Measurements from ENCODE around the gene ADTRP.
"Not testable (repeated sequence)": the region's sequence is repeated elsewhere in the genome, so short reads cannot be mapped to it uniquely, and the experiment has no call there.

The ADTRP gene

DNA sequence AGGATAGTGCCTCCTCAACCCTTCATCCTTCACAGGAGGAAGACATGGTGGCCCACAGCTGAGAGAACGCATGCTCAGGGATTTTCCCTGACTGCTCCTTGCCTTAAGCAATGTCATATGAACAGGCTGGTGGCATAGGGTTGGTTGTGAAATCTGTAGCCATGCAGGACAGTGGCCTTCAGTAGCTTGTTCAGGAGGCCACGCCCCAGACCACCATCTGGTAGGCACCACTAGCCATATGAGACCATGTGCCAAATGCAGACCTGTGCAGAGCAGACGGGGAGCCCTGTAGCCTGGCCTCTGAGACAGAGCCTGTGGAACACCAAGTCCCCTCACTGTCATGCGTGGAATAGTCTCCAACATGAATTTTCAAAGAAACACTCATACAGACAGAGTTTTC is 76.5 kb downstream of the ADTRP start:
- DNase-seq (ENCODE audit: low read depth in 1 of 2, low spot score in 1 of 2), result no peak

DNA sequence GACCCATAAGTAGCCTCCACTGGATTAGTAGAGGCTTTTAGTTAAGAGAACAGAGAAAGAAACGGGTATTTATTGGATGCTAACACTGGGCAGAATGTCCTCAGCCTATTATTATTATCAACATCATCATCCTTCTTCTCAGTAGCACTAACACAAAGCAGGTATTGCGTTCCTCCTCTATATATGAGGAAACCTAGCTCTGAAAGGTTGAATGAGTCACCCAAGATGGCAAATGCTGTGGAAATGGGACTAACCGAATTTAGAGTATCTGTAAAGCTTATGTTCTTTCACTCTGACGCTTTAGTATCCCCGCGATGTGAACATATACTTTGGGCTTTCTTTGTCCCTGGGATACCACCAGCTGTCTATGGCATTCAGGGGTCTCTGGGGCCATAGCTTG is 77.0 kb downstream of the ADTRP start:
- no peak for DNase-seq (ENCODE audit: low read depth in 1 of 2, low spot score in 1 of 2)

DNA sequence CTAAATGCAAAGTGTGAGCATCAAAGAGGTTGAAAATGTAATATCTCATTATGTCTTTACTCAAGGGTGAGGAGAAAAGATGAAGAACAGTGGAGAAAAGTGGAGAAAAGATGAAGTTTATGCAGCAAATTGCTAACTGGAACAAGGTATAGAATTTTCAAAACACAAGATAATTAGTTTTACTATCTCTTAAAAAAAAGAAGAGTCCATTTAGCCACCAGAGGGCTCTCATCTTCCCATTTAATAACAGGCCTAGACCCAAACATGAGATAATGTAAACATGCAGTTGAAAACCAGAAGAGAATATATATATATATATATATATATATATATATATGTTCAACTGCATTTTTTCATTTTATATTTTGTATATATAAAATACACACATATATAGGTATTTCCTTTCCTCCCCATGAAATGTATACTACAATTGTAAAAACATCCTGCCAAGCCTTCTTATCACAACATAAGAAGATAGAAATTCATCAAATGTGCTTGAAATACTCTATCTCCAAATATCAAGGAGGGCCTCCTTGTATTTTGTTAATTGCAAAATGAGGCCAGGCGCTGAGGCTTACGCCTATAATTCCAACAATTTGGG is 78.4 kb downstream of the ADTRP start:
- no peak for DNase-seq (ENCODE audit: low read depth in 1 of 2, low spot score in 1 of 2)

DNA sequence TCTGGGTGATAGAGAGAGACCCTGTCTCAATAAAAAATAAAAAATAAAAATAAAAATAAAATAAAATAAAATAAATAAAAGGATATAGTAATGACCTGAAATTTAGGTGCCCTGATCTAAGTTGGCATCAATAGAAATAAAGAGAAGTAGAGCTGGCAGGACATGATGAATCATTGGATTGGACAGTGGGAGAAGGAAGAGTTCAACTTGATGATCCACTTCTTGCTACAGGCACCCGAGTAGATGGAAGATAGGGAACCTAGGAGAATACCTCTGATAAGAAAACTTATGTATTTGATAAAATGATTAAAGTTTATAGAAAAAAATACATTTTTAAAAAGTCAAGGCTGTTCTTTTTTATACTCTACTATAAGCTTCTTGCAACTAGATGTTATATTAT is 79.0 kb downstream of the ADTRP start:
- DNase-seq (ENCODE audit: low read depth in 1 of 2, low spot score in 1 of 2), result no peak

DNA sequence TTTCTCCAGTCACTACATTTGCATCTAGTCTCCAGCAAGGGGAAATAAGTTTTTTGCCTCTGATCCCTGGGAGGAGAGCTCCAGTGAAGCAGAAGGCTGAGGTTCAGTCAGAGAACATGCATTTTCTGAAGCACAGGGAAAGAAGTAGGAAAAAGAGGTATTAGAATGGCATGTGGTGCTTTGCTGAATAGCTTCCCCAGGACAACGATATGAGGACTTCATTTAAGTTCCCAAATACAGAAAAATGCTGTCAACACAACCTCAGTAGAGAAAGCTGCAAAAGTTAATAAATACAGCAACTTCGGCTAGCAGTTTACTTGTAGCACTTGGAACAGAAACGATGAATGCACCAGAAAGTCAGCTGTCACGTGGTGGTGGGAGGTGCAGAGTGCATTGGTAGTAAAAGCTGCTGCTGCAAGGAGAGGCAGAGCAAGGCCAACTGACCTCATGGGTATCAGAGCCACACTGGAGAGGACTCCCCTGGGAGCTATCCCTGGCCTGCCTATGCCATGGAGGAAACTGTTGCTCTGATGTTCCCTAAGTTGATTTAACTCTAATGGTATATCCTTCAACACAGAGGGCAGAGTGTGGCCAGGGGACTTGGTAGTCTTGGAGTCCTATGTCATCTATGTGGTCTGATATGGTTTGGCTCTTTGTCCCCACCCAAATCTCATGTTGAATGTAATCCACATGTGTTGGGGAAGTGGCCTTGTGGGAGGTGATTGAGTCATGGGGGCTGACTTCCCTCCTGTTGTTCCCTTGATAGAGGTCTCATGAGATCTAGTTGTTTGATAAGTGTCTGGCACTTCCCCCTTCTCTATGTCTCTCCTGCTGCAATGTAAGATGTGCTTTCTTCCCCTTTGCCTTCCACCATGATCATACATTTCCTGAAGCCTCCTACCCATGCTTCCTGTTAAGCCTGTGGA is 85.9 kb downstream of the ADTRP start:
- no peak for DNase-seq (ENCODE audit: low read depth in 1 of 2, low spot score in 1 of 2)

DNA sequence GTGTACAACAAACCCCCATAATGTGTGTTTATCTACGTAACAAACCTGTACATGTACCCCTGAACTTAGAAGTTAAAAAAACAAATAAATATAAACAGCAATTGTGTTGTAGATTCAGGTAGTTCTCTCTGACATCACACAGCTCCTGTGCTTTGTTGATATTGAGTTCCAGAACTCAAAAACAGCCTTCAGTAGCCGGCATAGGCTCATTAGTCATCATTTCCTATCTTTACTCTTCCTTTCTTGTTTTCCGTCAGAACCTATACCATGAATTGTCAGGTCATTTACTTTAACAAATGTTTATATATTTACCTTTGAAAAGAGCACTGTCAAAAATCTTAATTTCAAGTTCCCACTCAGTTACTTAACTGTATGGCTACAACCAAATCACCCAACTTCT is 88.8 kb downstream of the ADTRP start:
- no peak for DNase-seq (ENCODE audit: low read depth in 1 of 2, low spot score in 1 of 2)

DNA sequence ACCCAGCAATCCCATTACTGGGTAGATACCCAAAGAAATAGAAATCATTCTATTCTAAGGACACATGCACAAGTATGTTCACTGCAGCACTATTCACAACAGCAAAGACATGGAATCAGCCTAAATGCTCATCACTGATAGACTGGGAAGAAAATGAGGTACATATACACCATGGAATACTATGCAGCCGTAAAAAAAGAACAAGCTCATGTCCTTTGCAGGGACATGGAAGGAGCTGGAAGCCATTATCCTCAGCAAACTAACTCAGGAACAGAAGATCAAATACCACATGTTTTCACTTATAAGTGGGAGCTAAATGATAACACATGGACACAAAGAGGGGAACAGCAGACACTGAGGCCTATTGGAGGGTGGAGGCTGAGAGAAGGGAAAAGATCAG is 89.2 kb downstream of the ADTRP start:
- not testable (repeated sequence) for DNase-seq (ENCODE audit: low read depth in 1 of 2, low spot score in 1 of 2)

DNA sequence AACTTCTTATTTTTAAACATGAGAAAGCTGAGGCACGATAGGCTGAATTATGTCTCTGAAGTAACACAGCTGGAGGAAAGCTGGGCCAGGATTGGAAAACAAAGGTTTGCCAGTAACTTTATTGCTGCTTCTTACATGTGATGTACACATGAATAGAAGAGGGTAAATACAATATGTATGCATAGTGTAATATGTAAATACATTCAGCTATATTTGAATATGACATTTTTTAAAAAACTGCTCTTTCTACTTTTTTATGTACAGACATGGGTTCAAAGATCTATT is 90.2 kb downstream of the ADTRP start:
- DNase-seq (ENCODE audit: low read depth in 1 of 2, low spot score in 1 of 2), result no peak

DNA sequence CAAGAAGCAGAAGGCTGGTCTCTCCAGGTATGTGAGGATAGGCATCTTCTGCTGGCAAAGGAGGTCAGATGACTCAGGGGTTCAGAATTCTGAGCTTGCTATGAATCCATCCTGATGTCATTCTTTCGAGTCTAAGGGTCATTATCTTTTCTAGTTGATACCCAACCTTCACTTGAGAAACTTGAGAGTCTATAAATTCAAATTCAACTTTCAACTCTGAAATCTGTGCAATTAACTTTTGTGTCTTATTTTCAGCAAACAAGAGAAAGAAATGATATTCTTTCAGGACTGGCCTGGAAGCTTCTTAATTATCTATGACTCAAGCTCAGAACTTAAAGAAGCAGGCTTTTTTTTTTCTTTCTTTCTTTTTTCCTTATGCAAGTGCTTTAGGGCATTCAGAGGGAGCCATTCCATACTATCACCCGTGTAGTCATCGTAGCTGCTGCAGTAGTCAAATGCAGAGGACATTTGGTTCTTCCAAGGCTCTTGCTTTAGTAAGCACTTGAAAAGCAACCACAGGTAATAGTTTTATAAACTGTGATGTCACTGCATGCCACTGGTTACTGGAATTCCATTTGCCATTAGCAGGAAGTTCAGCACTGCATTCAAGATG is 93.0 kb downstream of the ADTRP start:
- no peak for DNase-seq (ENCODE audit: low read depth in 1 of 2, low spot score in 1 of 2)

DNA sequence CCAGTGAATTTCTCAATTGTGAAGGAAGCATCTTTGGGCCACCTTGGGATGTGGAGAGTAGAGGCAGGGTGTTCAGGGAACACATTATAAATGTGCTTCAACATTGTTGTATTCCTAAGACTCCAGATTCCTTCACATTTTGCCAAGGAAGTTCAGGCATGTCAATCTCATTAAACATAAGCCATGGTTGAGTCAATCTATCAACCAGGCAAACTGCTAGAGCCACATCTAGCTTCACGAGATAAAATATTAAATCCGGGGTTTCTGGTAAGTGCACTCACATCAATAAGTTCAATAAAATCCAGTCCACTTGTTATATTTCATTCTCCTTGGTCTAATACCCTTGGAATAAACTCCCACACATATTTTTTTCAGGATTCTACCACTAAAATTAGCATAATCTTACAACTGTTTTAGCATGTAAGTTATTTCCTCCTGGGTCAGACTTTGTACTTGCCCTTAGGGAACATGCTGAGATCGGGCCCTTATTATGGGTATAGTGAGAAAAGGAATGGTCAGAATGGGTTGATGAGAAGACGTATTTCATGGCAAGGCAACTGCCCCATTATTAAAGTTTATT is 93.6 kb downstream of the ADTRP start:
- no peak for DNase-seq (ENCODE audit: low read depth in 1 of 2, low spot score in 1 of 2)

DNA sequence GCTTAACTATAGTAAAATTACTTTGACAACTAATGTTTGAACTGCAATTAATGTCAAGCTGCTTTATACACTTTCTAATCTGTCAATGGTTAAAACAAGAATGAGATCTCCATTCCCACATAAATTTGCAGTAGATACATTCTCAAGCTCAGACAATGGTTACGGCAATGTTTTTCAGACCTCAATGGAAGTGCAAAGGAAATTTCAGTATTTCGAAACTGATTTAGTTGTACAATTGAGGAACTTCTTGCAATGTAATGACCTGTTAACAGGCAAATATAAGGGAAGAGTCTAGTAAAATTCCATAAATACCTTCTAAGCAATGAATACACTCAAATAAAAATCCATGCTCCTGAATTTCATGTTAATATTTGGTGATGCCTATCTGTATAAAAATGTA is 94.7 kb downstream of the ADTRP start:
- DNase-seq (ENCODE audit: low read depth in 1 of 2, low spot score in 1 of 2), result no peak

DNA sequence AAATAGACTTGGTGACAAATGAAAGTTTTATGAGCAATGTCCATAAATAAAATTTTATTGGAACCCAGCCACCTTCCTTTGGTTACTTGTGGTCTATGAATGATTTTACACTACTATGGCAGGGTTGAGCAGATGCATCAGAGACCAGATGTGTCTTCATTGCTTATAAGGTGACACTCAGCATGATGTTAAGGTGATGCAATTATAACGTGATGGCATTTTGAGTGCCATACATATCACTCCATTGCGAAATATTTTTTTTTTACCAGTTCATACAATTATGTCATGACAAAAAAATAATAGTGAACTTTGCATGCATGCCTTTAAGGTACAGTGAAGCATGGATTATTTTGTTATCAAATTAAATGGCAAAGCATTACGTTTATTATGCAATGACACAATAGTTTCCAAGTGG is 96.0 kb downstream of the ADTRP start:
- no peak for DNase-seq (ENCODE audit: low read depth in 1 of 2, low spot score in 1 of 2)

DNA sequence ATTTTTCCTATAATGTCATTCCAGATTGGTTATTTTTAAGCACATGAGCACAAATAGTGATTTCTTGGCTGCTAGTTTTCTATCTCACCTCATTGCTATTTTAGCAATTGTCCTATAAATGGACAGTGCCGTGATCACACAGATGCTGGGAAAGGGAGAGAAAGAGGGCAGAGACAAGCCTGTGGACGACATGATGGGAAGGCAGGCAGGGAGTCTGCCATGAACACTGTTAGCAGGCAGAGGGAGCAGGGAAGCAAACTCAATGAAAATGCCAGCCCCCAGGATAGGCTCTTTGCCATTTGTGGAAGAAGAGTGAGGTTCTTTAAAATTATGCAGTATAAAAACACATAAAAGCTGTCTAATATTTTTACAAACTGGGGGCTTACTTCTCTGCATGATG is 96.8 kb downstream of the ADTRP start:
- DNase-seq (ENCODE audit: low read depth in 1 of 2, low spot score in 1 of 2), result no peak

DNA sequence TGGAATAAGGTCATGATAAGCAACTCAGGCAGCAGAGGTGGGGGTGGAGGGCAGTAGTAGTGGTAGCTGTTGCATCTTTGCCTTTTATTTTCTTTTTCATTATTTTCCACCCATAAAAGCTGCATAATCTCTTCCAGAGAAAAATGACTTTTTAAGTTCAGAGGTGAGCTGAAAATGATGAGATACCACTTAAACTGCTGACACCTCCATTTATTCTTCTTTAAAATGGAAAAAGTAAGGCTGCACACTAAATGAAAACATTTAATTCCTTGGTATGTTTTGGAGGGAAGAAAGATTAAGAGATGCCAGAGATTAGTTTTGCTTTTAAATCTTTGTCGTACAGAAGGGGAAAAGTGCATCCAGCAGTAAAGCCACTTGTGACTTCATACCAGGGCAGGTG is 97.2 kb downstream of the ADTRP start:
- DNase-seq (ENCODE audit: low read depth in 1 of 2, low spot score in 1 of 2), result no peak

DNA sequence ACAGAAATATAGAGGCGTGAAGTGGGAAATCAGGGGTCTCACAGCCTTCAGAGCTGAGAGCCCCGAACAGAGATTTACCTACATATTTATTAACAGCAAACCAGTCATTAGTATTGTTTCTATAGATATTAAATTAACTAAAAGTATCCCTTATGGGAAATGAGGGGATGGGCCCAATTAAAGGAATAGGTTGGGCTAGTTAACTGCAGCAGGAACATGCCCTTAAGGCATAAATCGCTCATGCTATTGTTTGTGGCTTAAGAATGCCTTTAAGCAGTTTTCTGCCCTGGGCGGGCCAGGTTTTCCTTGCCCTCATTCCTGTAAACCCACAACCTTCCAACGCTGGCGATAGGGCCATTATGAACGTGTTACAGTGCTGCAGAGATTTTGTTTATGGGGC is 98.1 kb downstream of the ADTRP start:
- not testable (repeated sequence) for DNase-seq (ENCODE audit: low read depth in 1 of 2, low spot score in 1 of 2)

DNA sequence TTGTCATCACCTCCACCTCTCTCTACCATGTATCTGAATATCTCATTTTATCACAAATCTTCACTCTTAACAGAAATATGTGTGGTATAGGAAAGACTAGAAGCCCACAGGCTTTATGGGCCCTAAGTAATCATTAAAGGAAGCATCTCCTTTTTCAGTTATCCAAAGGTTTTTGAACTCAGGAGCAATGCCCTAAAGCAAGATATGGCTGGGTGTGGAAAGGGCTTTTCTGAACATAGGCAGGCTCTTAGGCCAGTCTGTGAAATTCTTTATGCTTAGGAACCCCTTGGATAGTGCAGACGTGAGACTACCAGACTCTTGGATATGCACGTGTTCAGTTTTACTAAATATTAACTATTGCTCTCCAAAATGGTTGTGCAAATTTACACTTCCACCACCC is 99.5 kb downstream of the ADTRP start:
- no peak for DNase-seq (ENCODE audit: low read depth in 1 of 2, low spot score in 1 of 2)

DNA sequence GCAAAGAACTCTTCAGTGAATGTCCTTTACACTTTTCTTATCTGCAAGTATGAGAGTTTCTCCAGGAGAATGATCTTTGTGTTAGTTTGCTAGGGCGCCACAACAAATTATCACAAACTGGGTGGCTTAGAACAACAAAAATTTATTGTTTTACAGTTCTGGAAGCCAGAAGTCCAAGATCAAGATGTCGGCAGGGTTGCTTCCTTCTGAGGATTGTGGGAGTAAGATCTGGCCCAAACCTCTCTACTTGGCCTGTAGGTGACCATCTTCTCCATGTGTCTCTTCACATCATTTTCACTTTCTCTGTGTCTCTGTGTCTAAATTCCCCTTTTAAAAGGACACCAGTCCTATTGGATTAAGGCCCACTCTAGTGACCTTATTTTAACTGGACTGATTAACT is 103.0 kb downstream of the ADTRP start:
- DNase-seq (ENCODE audit: low read depth in 1 of 2, low spot score in 1 of 2), result no peak

DNA sequence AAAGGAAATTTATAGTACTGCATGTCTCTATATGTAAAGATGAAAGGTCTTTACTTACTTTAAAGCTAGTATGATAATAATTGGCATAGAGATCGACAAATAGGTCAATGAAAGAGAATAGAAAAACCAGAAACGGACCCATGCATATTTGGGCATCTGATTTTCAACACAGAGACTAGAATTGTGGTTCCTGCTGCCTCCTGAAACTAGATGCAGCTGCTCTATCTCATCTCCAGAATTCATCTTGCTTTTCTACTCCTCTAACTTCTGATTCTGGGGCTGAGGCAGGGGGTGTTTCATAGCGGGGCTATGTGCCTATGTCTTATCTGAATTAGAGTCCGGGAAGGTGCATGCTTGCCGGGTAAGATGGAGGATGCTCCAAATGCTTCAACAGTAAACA is 105.9 kb downstream of the ADTRP start:
- no peak for DNase-seq (ENCODE audit: low read depth in 1 of 2, low spot score in 1 of 2)

DNA sequence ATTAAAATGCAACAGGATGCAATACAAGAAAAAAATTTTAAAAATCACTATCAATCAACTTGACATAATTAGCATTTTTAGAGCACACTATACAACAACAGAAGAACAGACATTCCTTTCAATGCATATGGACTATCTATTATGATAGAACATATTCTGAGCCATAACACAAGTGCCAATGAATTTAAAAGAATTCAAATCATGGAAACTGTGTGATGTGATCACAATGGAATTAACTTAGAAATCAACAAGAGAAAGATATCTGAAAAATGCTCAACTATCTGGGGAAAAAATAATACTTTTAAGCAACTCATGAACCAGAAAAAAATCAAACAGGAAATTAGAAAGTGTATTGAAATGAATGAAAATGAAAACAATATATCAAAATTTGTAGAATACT is 106.3 kb downstream of the ADTRP start:
- DNase-seq (ENCODE audit: low read depth in 1 of 2, low spot score in 1 of 2), result no peak

DNA sequence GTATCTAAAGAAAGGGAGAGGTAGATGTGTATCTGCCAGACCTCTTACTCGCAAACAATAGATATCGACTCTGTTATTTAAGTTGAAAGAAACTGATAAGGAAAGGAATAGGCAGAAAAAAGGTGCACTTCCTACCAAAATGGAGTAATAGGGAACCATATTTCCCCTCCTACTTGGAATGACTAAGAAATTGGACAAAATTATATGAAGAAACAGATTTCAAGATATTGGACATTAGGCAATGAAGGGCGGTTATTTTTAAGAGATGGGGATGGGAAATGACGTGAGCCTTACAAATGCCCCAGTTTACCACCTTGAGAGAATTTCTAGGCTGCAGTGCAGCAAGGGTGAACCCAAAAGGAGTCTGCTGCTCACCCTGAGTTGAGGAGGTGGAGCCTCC is 108.9 kb downstream of the ADTRP start:
- DNase-seq (ENCODE audit: low read depth in 1 of 2, low spot score in 1 of 2), result no peak

DNA sequence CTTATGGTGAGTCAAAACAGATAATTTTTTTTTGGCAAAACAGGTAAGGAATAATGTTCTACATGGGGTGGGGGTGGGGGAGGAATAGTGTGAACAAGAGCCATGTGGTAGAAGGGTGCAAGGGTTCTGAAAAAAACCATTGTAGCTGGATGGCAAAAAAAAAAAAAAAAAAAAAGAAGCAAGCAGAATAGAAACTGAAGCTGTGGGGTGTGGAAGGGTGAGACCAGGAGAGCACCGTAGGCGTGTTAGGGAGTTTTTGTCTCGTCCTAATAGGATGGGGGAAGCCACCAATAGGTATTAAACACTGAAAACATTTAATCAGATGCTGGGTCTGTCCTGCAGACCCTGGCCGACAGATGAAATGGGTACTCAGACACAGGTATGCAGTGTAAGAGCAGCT is 110.1 kb downstream of the ADTRP start:
- no peak for DNase-seq (ENCODE audit: low read depth in 1 of 2, low spot score in 1 of 2)

DNA sequence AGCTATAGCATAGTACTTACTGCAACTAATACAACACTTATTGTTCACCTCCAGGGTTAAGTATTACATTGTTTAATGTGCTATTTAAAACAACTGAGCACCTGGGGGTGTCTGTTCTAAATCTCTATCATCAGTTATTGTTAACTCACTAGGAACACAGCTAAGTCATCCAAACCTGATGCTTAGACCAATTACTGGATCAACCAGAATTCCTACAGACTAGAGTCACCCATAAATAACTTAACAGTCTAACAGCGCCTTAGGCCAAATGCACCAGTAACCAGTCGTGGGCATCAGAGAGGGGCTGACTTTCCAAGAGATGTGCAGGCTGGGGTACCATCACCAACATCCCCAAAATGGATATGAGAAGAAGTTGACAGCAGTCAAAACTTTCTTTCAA is 110.7 kb downstream of the ADTRP start:
- no peak for DNase-seq (ENCODE audit: low read depth in 1 of 2, low spot score in 1 of 2)

Data from activated T-helper 1 cell treated with anti-CD3 and anti-CD28 coated beads, Interleukin-2, amount 50 U/mL, for 16 hours (primary cell).